ENCODE results near the gene WDFY4. TPM values are rescaled to one million over a fixed set of nuclear protein-coding genes. Genes with fewer than 3 reads are reported as not detected.

The WDFY4 gene
- total and polyA plus RNA-seq, 2 experiments from 2014 or later: 0.14 TPM; not detected in 1

DNA sequence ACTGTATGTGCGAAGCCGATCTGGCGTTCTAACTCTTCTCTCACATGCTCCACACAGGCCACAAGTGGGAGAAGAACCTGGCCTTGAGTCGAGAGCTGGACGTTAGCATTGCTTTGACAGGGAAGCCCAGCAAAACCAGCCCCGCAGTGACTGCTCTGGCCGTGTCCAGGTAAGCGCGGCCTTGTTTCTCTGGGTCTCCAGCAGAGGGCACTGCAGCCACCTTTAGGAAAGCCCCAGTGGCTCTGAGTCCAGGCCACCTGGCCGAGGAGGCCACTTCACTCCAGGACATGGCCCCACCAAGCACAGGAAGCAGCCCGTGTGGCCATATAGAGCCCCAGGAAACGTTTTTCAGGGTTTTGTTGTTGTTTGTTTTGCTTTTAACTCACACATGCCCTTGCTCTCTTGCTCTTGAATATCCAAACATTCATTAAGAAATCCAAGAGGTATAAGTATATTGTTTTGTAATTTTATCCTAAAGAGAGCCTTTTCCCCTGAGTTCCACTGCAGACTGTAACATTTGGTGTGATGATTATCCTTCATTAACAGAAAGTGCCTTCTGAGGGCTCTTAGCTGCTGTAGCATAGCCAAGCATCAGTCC, 296.7 kb downstream of the WDFY4 start:
- peak; percentile 89 for DNase-seq (ENCODE audit: low spot score)
- Histone ChIP-seq H3K9me2 (ENCODE audit: insufficient read depth) (no peaks in the 10 kb centered on the region), H3K27me3 (ENCODE audit: insufficient read depth) (no peaks in the 10 kb centered on the region), H3K36me3 (ENCODE audit: insufficient read depth) (no peaks in the 10 kb centered on the region), H3K4me1 (ENCODE audit: insufficient read depth) (no peaks in the 10 kb centered on the region), H3K79me2 (replicated peaks; ENCODE audit: insufficient read depth) (no peaks in the 10 kb centered on the region), H3K27ac (ENCODE audit: low read depth) (no peak overlapping the region), H4K20me1 (replicated peaks; ENCODE audit: insufficient read depth) (no peaks in the 10 kb centered on the region), H3K4me3 (no peak overlapping the region), H3K4me2 (no peak overlapping the region), H2AFZ (peak overlapping the region; percentile 33; the same call in 1 of the 2 replicates), H3F3A (replicated peaks; ENCODE audit: low read depth) (no peaks in the 10 kb centered on the region)
- Mint-ChIP-seq H3K27me3 (ENCODE audit: insufficient read depth, low read depth, poor library complexity) (peaks cover 12% of the 10 kb centered on the region), H3K4me1 (no peaks in the 10 kb centered on the region), H3K36me3 (ENCODE audit: low read depth) (no peaks in the 10 kb centered on the region), H3K9me3 (no peaks in the 10 kb centered on the region), H3K27ac (no peak overlapping the region), H3K4me3 (no peak overlapping the region)
- peak; percentile 99 for ATAC-seq
- TF ChIP-seq, protein P1, sequence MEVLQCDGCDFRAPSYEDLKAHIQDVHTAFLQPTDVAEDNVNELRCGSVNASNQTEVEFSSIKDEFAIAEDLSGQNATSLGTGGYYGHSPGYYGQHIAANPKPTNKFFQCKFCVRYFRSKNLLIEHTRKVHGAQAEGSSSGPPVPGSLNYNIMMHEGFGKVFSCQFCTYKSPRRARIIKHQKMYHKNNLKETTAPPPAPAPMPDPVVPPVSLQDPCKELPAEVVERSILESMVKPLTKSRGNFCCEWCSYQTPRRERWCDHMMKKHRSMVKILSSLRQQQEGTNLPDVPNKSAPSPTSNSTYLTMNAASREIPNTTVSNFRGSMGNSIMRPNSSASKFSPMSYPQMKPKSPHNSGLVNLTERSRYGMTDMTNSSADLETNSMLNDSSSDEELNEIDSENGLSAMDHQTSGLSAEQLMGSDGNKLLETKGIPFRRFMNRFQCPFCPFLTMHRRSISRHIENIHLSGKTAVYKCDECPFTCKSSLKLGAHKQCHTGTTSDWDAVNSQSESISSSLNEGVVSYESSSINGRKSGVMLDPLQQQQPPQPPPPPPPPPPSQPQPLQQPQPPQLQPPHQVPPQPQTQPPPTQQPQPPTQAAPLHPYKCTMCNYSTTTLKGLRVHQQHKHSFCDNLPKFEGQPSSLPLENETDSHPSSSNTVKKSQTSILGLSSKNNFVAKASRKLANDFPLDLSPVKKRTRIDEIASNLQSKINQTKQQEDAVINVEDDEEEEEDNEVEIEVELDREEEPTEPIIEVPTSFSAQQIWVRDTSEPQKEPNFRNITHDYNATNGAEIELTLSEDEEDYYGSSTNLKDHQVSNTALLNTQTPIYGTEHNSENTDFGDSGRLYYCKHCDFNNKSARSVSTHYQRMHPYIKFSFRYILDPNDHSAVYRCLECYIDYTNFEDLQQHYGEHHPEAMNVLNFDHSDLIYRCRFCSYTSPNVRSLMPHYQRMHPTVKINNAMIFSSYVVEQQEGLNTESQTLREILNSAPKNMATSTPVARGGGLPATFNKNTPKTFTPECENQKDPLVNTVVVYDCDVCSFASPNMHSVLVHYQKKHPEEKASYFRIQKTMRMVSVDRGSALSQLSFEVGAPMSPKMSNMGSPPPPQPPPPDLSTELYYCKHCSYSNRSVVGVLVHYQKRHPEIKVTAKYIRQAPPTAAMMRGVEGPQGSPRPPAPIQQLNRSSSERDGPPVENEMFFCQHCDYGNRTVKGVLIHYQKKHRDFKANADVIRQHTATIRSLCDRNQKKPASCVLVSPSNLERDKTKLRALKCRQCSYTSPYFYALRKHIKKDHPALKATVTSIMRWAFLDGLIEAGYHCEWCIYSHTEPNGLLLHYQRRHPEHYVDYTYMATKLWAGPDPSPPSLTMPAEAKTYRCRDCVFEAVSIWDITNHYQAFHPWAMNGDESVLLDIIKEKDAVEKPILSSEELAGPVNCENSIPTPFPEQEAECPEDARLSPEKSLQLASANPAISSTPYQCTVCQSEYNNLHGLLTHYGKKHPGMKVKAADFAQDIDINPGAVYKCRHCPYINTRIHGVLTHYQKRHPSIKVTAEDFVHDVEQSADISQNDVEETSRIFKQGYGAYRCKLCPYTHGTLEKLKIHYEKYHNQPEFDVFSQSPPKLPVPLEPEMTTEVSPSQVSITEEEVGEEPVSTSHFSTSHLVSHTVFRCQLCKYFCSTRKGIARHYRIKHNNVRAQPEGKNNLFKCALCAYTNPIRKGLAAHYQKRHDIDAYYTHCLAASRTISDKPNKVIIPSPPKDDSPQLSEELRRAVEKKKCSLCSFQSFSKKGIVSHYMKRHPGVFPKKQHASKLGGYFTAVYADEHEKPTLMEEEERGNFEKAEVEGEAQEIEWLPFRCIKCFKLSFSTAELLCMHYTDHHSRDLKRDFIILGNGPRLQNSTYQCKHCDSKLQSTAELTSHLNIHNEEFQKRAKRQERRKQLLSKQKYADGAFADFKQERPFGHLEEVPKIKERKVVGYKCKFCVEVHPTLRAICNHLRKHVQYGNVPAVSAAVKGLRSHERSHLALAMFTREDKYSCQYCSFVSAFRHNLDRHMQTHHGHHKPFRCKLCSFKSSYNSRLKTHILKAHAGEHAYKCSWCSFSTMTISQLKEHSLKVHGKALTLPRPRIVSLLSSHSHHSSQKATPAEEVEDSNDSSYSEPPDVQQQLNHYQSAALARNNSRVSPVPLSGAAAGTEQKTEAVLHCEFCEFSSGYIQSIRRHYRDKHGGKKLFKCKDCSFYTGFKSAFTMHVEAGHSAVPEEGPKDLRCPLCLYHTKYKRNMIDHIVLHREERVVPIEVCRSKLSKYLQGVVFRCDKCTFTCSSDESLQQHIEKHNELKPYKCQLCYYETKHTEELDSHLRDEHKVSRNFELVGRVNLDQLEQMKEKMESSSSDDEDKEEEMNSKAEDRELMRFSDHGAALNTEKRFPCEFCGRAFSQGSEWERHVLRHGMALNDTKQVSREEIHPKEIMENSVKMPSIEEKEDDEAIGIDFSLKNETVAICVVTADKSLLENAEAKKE (CRISPR knock-in tag; IDR thresholded peaks at IDR 0.05): peak; percentile 66; the same call in 1 of the 2 replicates
- TF ChIP-seq EZH2phosphoT487 (IDR thresholded peaks at IDR 0.05; ENCODE audit: unreplicated experiment) (no peak), ZNF331 (CRISPR knock-in tag; IDR thresholded peaks at IDR 0.05; ENCODE audit: low read depth) (no peak), JUNB (IDR thresholded peaks at IDR 0.05; ENCODE audit: unreplicated experiment) (no peak)
- TF ChIP-seq, protein P2, sequence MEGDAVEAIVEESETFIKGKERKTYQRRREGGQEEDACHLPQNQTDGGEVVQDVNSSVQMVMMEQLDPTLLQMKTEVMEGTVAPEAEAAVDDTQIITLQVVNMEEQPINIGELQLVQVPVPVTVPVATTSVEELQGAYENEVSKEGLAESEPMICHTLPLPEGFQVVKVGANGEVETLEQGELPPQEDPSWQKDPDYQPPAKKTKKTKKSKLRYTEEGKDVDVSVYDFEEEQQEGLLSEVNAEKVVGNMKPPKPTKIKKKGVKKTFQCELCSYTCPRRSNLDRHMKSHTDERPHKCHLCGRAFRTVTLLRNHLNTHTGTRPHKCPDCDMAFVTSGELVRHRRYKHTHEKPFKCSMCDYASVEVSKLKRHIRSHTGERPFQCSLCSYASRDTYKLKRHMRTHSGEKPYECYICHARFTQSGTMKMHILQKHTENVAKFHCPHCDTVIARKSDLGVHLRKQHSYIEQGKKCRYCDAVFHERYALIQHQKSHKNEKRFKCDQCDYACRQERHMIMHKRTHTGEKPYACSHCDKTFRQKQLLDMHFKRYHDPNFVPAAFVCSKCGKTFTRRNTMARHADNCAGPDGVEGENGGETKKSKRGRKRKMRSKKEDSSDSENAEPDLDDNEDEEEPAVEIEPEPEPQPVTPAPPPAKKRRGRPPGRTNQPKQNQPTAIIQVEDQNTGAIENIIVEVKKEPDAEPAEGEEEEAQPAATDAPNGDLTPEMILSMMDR (conservative IDR thresholded peaks at IDR 0.05; ENCODE audit: low read depth in 2 of 2): peak; percentile 78 to 91
